Transverse colon (tissue), 4 donors: Measurements from ENCODE around the gene TOMM6. TPM values are rescaled to one million over a fixed set of nuclear protein-coding genes. Genes with fewer than 3 reads are reported as not detected.

Source experiments
- DNase-seq: peaks from one replicate; pipeline ENCODE4 v3.0.0-alpha.2; 2019
- H3K27ac ChIP-seq, 4 donors: fragments of 200-600 bp; sonication (generic); 2 replicates each; pipeline ENCODE4 v1.5.1; 2016 to 2018; ENCODE audit warnings: inconsistent platforms in 4 of 4
- H3K27me3 ChIP-seq: fragments of 200-600 bp; sonication (generic); 2 replicates; pipeline ENCODE4 v1.5.1; 2017; ENCODE audit warnings: inconsistent platforms
- H3K36me3 ChIP-seq, 4 donors: fragments of 200-600 bp; sonication (generic); 2 replicates each; pipeline ENCODE4 v1.5.1; 2017 to 2019; ENCODE audit warnings: inconsistent platforms in 4 of 4
- H3K4me1 ChIP-seq, 4 donors: fragments of 200-600 bp; sonication (generic); 2 replicates each; pipeline ENCODE4 v1.5.1; 2017 to 2020; ENCODE audit warnings: inconsistent platforms in 4 of 4
- H3K4me3 ChIP-seq, 4 donors: fragments of 200-600 bp; sonication (generic); 1 replicate in 1 of 4; 2 replicates in 3 of 4; pipeline versions ENCODE4 v1.5.1 to v1.6.1; 2017 to 2019; ENCODE audit warnings: inconsistent platforms in 4 of 4
- H3K9me3 ChIP-seq, 2 donors: fragments of 200-600 bp; sonication (generic); 2 replicates each; pipeline ENCODE4 v1.5.1; 2017 to 2019; ENCODE audit warnings: inconsistent platforms in 2 of 2
- CTCF ChIP-seq, 5 experiments: fragments of 200-600 bp in 3 of 5; fragments of 450-650 bp in 2 of 5; sonication (generic) in 3 of 5; IDR thresholded peaks; 1 replicate in 2 of 5; 2 replicates in 3 of 5; pipeline ENCODE4 v1.5.1; 2016 to 2017; ENCODE audit warnings: antibody characterized with exemption in 5 of 5, inconsistent platforms in 3 of 5, mild to moderate bottlenecking in 2 of 5, moderate library complexity in 1 of 5
- EP300 ChIP-seq: sonication (generic); formaldehyde crosslinking; IDR thresholded peaks from one replicate; pipeline ENCODE4 v1.6.1; 2017; ENCODE audit warnings: antibody characterized with exemption, low read depth
- POLR2A ChIP-seq: fragments of 450-650 bp; IDR thresholded peaks from one replicate; pipeline ENCODE4 v1.6.1; 2016; ENCODE audit warnings: antibody characterized with exemption, mild to moderate bottlenecking, moderate library complexity
- POLR2AphosphoS5 ChIP-seq, 3 donors: sonication (generic); formaldehyde crosslinking; IDR thresholded peaks; one replicate each; pipeline ENCODE4 v1.6.1; 2016; ENCODE audit warnings: antibody characterized with exemption in 3 of 3
- WGBS, 2 donors: methylation state at CpG; one replicate each; pipeline ENCODE4 v1.1.5; 2018; ENCODE audit warnings: low coverage in 1 of 2; 5-methylcytosine and 5-hydroxymethylcytosine counted together
- in situ Hi-C, 4 donors: fragments of 200-750 bp; cut with MboI; loops; one replicate each; pipeline versions ENCODE4 v1.15.0 to v1.15.1; 2017; ENCODE audit warnings: low sequenced_read_pairs in 3 of 4, low pct_ligation_motif_present in 1 of 4, low pct_unique_long_range_greater_than_20kb in 1 of 4
- intact Hi-C: fragments of 100-400 bp; cut with DNase I; formaldehyde crosslinking; loops from one replicate; pipeline ENCODE4 v1.15.1; 2023; ENCODE audit warnings: low total_unique reads
- total RNA-seq, 4 donors: library from RNA; depleted of rRNA; stranded (reverse); fragments of >200 nt; gene quantifications; one replicate each; pipeline ENCODE4 v1.1.0, GENCODE V29; 2016

TOMM6 gene
- total RNA-seq, 4 donors from 2014 or later: 24.1 to 93.1 (median 85.6) TPM

GRCh38 chr6:41741625-41742490 lies 45.6 kb upstream of the TOMM6 start:
- H3K27me3 ChIP-seq: no peaks in the 10 kb centered on the region
- intact Hi-C loops: no loop called here
- no peak overlapping the region for H3K4me3 ChIP-seq
- DNase-seq: peak; percentile 82
- no peaks in the 10 kb centered on the region for H3K9me3 ChIP-seq
- 66 to 72% methylated on average over 13 to 20 of the region's 20 CpGs for WGBS, 2 donors
- H3K27ac ChIP-seq: peak overlapping the region; percentile 81 to 90 (median 85)
- TF ChIP-seq EP300: no peak
- TF ChIP-seq POLR2A: peak; percentile 12
- peak in 2 of 3 donors; percentile 8 to 37 for TF ChIP-seq POLR2AphosphoS5 (IDR thresholded peaks at IDR 0.05)
- no peak for TF ChIP-seq CTCF (IDR thresholded peaks at IDR 0.05)
- H3K36me3 ChIP-seq: no peaks in the 10 kb centered on the region
- peaks cover 11 to 23% (median 16%) of the 10 kb centered on the region in 4 donors for H3K4me1 ChIP-seq
- in situ Hi-C loops: no loop called here

- no peak overlapping the region for H3K27ac ChIP-seq
- in situ Hi-C loops: no loop called here
- TF ChIP-seq CTCF (IDR thresholded peaks at IDR 0.05) (no peak), POLR2A (no peak), POLR2AphosphoS5 (IDR thresholded peaks at IDR 0.05) (no peak), EP300 (no peak)
Observed at GRCh38 chr6:41743406-41744235, 43.9 kb upstream of the TOMM6 start.

GRCh38 chr6:41744236-41744787 lies 43.2 kb upstream of the TOMM6 start:
- in situ Hi-C loops: no loop called here
- WGBS, 2 donors: 84% methylated on average over 7 of the region's 7 CpGs; no CpG with 5 or more reads in 1 of the 2 donors
- no peak for TF ChIP-seq EP300
- no peak for TF ChIP-seq POLR2A
- no peak for TF ChIP-seq CTCF (IDR thresholded peaks at IDR 0.05)
- TF ChIP-seq POLR2AphosphoS5 (IDR thresholded peaks at IDR 0.05): no peak
- DNase-seq: no peak
- Histone ChIP-seq H3K9me3 (no peaks in the 10 kb centered on the region), H3K27ac (no peak overlapping the region), H3K36me3 (no peaks in the 10 kb centered on the region), H3K4me1 (peaks cover 11 to 23% (median 16%) of the 10 kb centered on the region in 4 donors), H3K4me3 (no peak overlapping the region), H3K27me3 (no peaks in the 10 kb centered on the region)
- intact Hi-C loops: no loop called here

More at GRCh38 chr6:41743406-41744235, 43.9 kb upstream of the TOMM6 start:
- Histone ChIP-seq H3K4me1 (peaks cover 11 to 23% (median 16%) of the 10 kb centered on the region in 4 donors), H3K9me3 (no peaks in the 10 kb centered on the region), H3K27me3 (no peaks in the 10 kb centered on the region), H3K36me3 (no peaks in the 10 kb centered on the region), H3K4me3 (no peak overlapping the region)
- WGBS, 2 donors: 90% methylated on average over 6 of the region's 6 CpGs; no CpG with 5 or more reads in 1 of the 2 donors
- no peak for DNase-seq
- intact Hi-C loops: no loop called here

GRCh38 chr6:41746107-41746506 lies 41.4 kb upstream of the TOMM6 start:
- in situ Hi-C loops: no loop called here
- no peaks in the 10 kb centered on the region for H3K9me3 ChIP-seq
- H3K27me3 ChIP-seq: no peaks in the 10 kb centered on the region
- 86 to 90% methylated on average over 5 to 10 of the region's 10 CpGs for WGBS, 2 donors
- no peak for DNase-seq
- no peak overlapping the region for H3K27ac ChIP-seq
- H3K4me3 ChIP-seq: no peak overlapping the region
- peaks cover 6 to 15% (median 11%) of the 10 kb centered on the region in 4 donors for H3K4me1 ChIP-seq
- intact Hi-C loops: no loop called here
- no peaks in the 10 kb centered on the region for H3K36me3 ChIP-seq
- TF ChIP-seq POLR2A: no peak
- TF ChIP-seq POLR2AphosphoS5 (IDR thresholded peaks at IDR 0.05): no peak
- no peak for TF ChIP-seq EP300
- no peak for TF ChIP-seq CTCF (IDR thresholded peaks at IDR 0.05)
